ENCODE data around the gene LSM4.

LSM4 gene

DNA sequence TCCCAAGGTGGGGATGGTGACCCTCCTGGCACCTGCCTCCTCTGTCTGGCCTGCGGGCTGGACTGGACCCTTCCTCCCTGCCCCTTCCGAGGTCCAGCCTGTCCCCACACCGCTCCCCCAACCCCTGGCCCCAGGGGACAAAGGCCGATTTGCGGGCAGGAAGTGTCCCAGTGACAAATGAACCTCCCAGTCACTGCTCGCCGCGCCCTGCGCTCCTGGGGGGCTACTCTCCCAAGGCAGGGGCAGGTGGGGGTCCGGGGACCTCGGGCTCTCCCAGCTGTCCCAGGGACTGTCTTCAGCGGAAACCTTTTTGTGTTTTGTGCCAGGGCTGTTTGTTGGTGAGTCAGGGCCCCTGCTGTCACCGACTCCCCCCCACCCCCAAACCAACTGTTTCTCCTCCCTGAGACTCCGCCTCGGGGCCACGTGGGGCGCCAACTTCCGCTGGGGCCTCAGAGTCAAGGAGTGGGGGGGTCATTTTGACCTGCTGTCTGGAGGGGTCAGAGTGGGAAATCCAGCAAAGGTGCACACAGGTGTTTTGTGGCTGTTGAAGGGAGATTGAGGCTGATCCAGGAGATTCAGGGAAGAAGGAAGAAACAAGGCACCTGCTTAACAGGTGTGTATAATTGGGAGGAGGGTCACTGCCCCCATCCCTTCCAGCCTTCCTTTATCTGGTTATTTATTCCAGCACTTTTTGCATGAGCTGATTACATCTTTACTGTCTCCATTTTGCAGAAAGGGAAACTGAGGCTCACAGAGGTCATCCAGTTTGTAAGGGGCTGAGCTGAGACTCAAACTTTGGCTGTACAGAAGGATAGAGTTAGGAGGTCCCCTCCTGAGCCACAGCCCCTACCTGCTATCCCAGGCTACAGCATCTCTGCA, 18.4 kb upstream of the LSM4 start:
- no peaks in the 10 kb centered on the region for H3K27me3 ChIP-seq (ENCODE audit: control insufficient read depth, insufficient read depth, low read length)
- H3K4me1 ChIP-seq (ENCODE audit: control insufficient read depth, insufficient read depth, low read length) = peaks cover 24% of the 10 kb centered on the region
- peak overlapping the region; percentile 73 for H3K27ac ChIP-seq (ENCODE audit: low read depth, low read length)
- no peaks in the 10 kb centered on the region for H3K9me3 ChIP-seq (ENCODE audit: control insufficient read depth, insufficient read depth, low read length)
- H3K9ac ChIP-seq (ENCODE audit: low read depth, low read length) = no peak overlapping the region
- peaks cover 3% of the 10 kb centered on the region for H3K36me3 ChIP-seq (ENCODE audit: control insufficient read depth, insufficient read depth, low read length)
- peak overlapping the region; percentile 77 for H3K4me3 ChIP-seq (ENCODE audit: low read depth, low read length)

GRCh38 chr19:18340190-18340989, 17.5 kb upstream of the LSM4 start, which contains the start of gene PGPEP1:
Gene PGPEP1, plus strand, starts transcription at chr19:18340598. Its CDS starts 84 bp downstream, at chr19:18340682.
- Histone ChIP-seq H3K36me3 (ENCODE audit: control insufficient read depth, insufficient read depth, low read length) (peaks cover 3% of the 10 kb centered on the region), H3K27me3 (ENCODE audit: control insufficient read depth, insufficient read depth, low read length) (no peaks in the 10 kb centered on the region), H3K4me3 (ENCODE audit: low read depth, low read length) (peak within 1 kb of the TSS; percentile 77), H3K9me3 (ENCODE audit: control insufficient read depth, insufficient read depth, low read length) (no peaks in the 10 kb centered on the region), H3K4me1 (ENCODE audit: control insufficient read depth, insufficient read depth, low read length) (peaks cover 20% of the 10 kb centered on the region), H3K9ac (ENCODE audit: low read depth, low read length) (no peak within 1 kb of the TSS), H3K27ac (ENCODE audit: low read depth, low read length) (peak within 1 kb of the TSS; percentile 73)

- no peaks in the 10 kb centered on the region for H3K27me3 ChIP-seq (ENCODE audit: control insufficient read depth, insufficient read depth, low read length)
- peaks cover 15% of the 10 kb centered on the region for H3K4me1 ChIP-seq (ENCODE audit: control insufficient read depth, insufficient read depth, low read length)
- no peak overlapping the region for H3K27ac ChIP-seq (ENCODE audit: low read depth, low read length)
- H3K9ac ChIP-seq (ENCODE audit: low read depth, low read length) = no peak overlapping the region
- H3K36me3 ChIP-seq (ENCODE audit: control insufficient read depth, insufficient read depth, low read length) = peaks cover 3% of the 10 kb centered on the region
- no peak overlapping the region for H3K4me3 ChIP-seq (ENCODE audit: low read depth, low read length)
- H3K9me3 ChIP-seq (ENCODE audit: control insufficient read depth, insufficient read depth, low read length) = no peaks in the 10 kb centered on the region
Measured at GRCh38 chr19:18339723-18340122, 16.8 kb upstream of the LSM4 start.

DNA sequence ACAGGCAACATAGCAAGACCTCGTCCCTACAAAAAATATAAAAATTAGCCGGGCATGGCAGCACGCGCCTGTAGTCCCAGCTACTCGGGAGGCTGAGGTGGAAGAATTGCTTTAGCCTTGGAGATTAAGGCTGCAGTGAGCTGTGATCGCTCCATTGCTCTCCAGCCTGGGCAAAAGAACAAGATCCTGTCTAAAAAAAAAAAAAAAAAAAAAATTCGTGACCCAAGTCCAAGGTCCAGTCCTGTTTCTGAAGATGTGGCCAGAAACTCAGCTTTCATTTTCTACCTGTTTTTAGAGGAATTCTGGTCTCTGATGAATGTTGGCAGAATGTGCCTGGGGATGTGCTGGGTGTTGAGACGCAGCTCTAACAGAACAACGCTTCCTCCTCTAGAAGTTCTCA, 15.7 kb upstream of the LSM4 start:
- H3K27me3 ChIP-seq (ENCODE audit: control insufficient read depth, insufficient read depth, low read length) = no peaks in the 10 kb centered on the region

GRCh38 chr19:18336121-18336520, 13.2 kb upstream of the LSM4 start:
- Histone ChIP-seq H3K4me3 (ENCODE audit: low read depth, low read length) (no peak overlapping the region), H3K9me3 (ENCODE audit: control insufficient read depth, insufficient read depth, low read length) (no peaks in the 10 kb centered on the region), H3K9ac (ENCODE audit: low read depth, low read length) (no peak overlapping the region), H3K4me1 (ENCODE audit: control insufficient read depth, insufficient read depth, low read length) (no peaks in the 10 kb centered on the region), H3K27ac (ENCODE audit: low read depth, low read length) (no peak overlapping the region), H3K36me3 (ENCODE audit: control insufficient read depth, insufficient read depth, low read length) (no peaks in the 10 kb centered on the region), H3K27me3 (ENCODE audit: control insufficient read depth, insufficient read depth, low read length) (no peaks in the 10 kb centered on the region)

More for the DNA sequence above, 15.7 kb upstream of the LSM4 start:
- Histone ChIP-seq H3K36me3 (ENCODE audit: control insufficient read depth, insufficient read depth, low read length) (peaks cover 3% of the 10 kb centered on the region), H3K4me3 (ENCODE audit: low read depth, low read length) (no peak overlapping the region), H3K9ac (ENCODE audit: low read depth, low read length) (no peak overlapping the region), H3K27ac (ENCODE audit: low read depth, low read length) (no peak overlapping the region), H3K4me1 (ENCODE audit: control insufficient read depth, insufficient read depth, low read length) (peaks cover 4% of the 10 kb centered on the region), H3K9me3 (ENCODE audit: control insufficient read depth, insufficient read depth, low read length) (no peaks in the 10 kb centered on the region)

DNA sequence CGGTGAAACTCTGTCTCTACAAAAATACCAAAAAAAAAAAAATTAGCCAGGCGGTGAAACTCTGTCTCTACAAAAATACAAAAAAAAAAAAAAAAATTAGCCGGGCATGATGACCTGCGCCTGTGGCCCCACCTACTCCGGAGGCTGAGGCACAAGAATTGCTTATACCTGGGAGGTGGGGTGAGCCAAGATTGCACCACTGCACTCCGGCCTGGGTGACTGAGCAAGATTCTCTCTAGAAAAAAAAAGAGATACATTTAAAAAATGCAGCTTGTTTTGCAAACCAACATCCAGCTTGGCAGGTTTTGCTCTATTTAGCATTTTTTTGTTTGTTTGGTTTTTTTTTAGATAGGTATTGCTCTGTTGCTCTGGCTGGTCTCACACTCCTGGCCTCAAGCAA, 10.8 kb upstream of the LSM4 start:
- no peak overlapping the region for H3K9ac ChIP-seq (ENCODE audit: low read depth, low read length)
- no peaks in the 10 kb centered on the region for H3K27me3 ChIP-seq (ENCODE audit: control insufficient read depth, insufficient read depth, low read length)
- no peak overlapping the region for H3K4me3 ChIP-seq (ENCODE audit: low read depth, low read length)
- peaks cover 3% of the 10 kb centered on the region; the same call in 1 of the 2 replicates for H3K4me1 ChIP-seq (ENCODE audit: control insufficient read depth, insufficient read depth, low read length)
- H3K36me3 ChIP-seq (ENCODE audit: control insufficient read depth, insufficient read depth, low read length) = no peaks in the 10 kb centered on the region
- H3K9me3 ChIP-seq (ENCODE audit: control insufficient read depth, insufficient read depth, low read length) = no peaks in the 10 kb centered on the region
- H3K27ac ChIP-seq (ENCODE audit: low read depth, low read length) = no peak overlapping the region

DNA sequence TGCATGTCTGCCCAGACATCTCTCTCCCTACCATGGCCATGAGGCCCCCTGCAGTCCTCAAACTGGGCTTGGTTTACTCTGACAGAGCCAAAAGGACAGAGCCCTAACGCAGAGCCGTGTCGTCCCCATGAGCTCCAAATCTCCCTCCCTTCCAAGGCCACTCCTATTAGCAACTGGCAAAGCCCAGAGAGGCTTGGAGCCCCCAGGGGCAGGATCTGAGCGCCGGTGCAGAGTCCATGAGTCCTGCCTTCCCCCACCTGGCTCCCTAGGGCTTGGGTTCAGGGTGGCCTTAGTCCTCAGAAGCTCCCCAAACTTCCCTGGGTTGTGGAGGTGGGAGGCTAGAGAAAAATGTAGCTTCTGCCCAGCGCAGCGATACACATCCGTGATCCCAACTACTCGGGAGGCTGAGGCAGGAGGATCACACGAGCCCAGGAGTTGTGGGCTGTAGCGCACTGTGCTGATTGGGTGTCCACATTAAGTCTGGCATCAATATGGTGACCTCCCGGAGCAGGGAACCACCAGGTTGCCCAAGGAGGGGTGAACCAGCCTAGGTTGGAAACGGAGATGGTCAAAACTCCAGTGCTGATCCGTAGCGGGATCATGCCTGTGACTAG, 10.1 kb upstream of the LSM4 start:
- H3K27ac ChIP-seq (ENCODE audit: low read depth, low read length) = no peak overlapping the region

GRCh38 chr19:18330868-18331267, 8.0 kb upstream of the LSM4 start:
- H3K9me3 ChIP-seq (ENCODE audit: control insufficient read depth, insufficient read depth, low read length) = no peaks in the 10 kb centered on the region
- no peak overlapping the region for H3K9ac ChIP-seq (ENCODE audit: low read depth, low read length)
- H3K27me3 ChIP-seq (ENCODE audit: control insufficient read depth, insufficient read depth, low read length) = no peaks in the 10 kb centered on the region
- H3K36me3 ChIP-seq (ENCODE audit: control insufficient read depth, insufficient read depth, low read length) = no peaks in the 10 kb centered on the region
- no peak overlapping the region for H3K4me3 ChIP-seq (ENCODE audit: low read depth, low read length)
- H3K27ac ChIP-seq (ENCODE audit: low read depth, low read length) = no peak overlapping the region
- H3K4me1 ChIP-seq (ENCODE audit: control insufficient read depth, insufficient read depth, low read length) = peaks cover 5% of the 10 kb centered on the region; the same call in 1 of the 2 replicates

More for the DNA sequence above, 10.1 kb upstream of the LSM4 start:
- Histone ChIP-seq H3K36me3 (ENCODE audit: control insufficient read depth, insufficient read depth, low read length) (no peaks in the 10 kb centered on the region), H3K4me1 (ENCODE audit: control insufficient read depth, insufficient read depth, low read length) (peaks cover 5% of the 10 kb centered on the region; the same call in 1 of the 2 replicates), H3K27me3 (ENCODE audit: control insufficient read depth, insufficient read depth, low read length) (no peaks in the 10 kb centered on the region), H3K9me3 (ENCODE audit: control insufficient read depth, insufficient read depth, low read length) (no peaks in the 10 kb centered on the region), H3K9ac (ENCODE audit: low read depth, low read length) (no peak overlapping the region), H3K4me3 (ENCODE audit: low read depth, low read length) (no peak overlapping the region)

- H3K9me3 ChIP-seq (ENCODE audit: control insufficient read depth, insufficient read depth, low read length) = no peaks in the 10 kb centered on the region
- H3K36me3 ChIP-seq (ENCODE audit: control insufficient read depth, insufficient read depth, low read length) = no peaks in the 10 kb centered on the region
- peaks cover 7% of the 10 kb centered on the region; the same call in 1 of the 2 replicates for H3K4me1 ChIP-seq (ENCODE audit: control insufficient read depth, insufficient read depth, low read length)
- H3K4me3 ChIP-seq (ENCODE audit: low read depth, low read length) = peak overlapping the region; percentile 55
- H3K27ac ChIP-seq (ENCODE audit: low read depth, low read length) = peak overlapping the region; percentile 62
- H3K9ac ChIP-seq (ENCODE audit: low read depth, low read length) = peak overlapping the region; percentile 21; the same call in 1 of the 2 replicates
- H3K27me3 ChIP-seq (ENCODE audit: control insufficient read depth, insufficient read depth, low read length) = no peaks in the 10 kb centered on the region
Measured at GRCh38 chr19:18329035-18329376, 6.1 kb upstream of the LSM4 start.

- no peaks in the 10 kb centered on the region for H3K9me3 ChIP-seq (ENCODE audit: control insufficient read depth, insufficient read depth, low read length)
- peak overlapping the region; percentile 62 for H3K27ac ChIP-seq (ENCODE audit: low read depth, low read length)
- H3K4me3 ChIP-seq (ENCODE audit: low read depth, low read length) = peak overlapping the region; percentile 55
- peaks cover 12% of the 10 kb centered on the region for H3K4me1 ChIP-seq (ENCODE audit: control insufficient read depth, insufficient read depth, low read length)
- no peaks in the 10 kb centered on the region for H3K27me3 ChIP-seq (ENCODE audit: control insufficient read depth, insufficient read depth, low read length)
- no peaks in the 10 kb centered on the region for H3K36me3 ChIP-seq (ENCODE audit: control insufficient read depth, insufficient read depth, low read length)
- H3K9ac ChIP-seq (ENCODE audit: low read depth, low read length) = peak overlapping the region; percentile 21; the same call in 1 of the 2 replicates
Measured at GRCh38 chr19:18328340-18329034, 5.6 kb upstream of the LSM4 start.

Measured in HUES48 (cell line).